Measurements from ENCODE around the gene HPX.

HPX gene

GRCh38 chr11:6388748-6389147 is 52.0 kb downstream of the HPX start:
- DNase-seq, result no peak

- no peak for DNase-seq
Observed at GRCh38 chr11:6387811-6388599, 52.8 kb downstream of the HPX start.

- no peak for DNase-seq
Observed at GRCh38 chr11:6385046-6385777, 55.6 kb downstream of the HPX start.

All from COR-L47 (cell line).